ENCODE results near the gene SPOCK1. TPM values are rescaled to one million over a fixed set of nuclear protein-coding genes. Genes with fewer than 3 reads are reported as not detected.

SPOCK1 gene
- total and polyA plus RNA-seq, 7 experiments from 2014 or later, result 2.8 TPM; not detected in 6

GRCh38 chr5:137105351-137106035, 393.6 kb downstream of the SPOCK1 start:
- intact Hi-C loops (cut with micrococcal nuclease), result no loop called here
- no peak overlapping the region for H3K27ac ChIP-seq (ENCODE audit: low read depth, low read length)
- ATAC-seq (no peak), DNase-seq (no peak)
- no peak overlapping the region for H3K4me3 ChIP-seq (ENCODE audit: low read length)
- H3K9me3 Mint-ChIP-seq, result peaks cover 0 to 9% (median 0%) of the 10 kb centered on the region in 11 donors
- no peaks in the 10 kb centered on the region for H3K27me3 ChIP-seq (ENCODE audit: control insufficient read depth in 2 of 2, insufficient read depth in 2 of 2, low read length in 2 of 2)
- no peaks in the 10 kb centered on the region for H3K36me3 ChIP-seq (ENCODE audit: control insufficient read depth in 2 of 3, insufficient read depth in 3 of 3, low read length in 3 of 3)
- peaks cover 0 to 4% (median 0%) of the 10 kb centered on the region in 5 donors for H3K36me3 Mint-ChIP-seq
- H3K27me3 Mint-ChIP-seq, result peaks cover 0 to 8% (median 5%) of the 10 kb centered on the region in 5 donors
- CTCF ChIA-PET, result no interaction called here
- POLR2A ChIA-PET, result no interaction called here
- no peaks in the 10 kb centered on the region for H3K4me1 Mint-ChIP-seq
- no peak overlapping the region for H3K4me3 Mint-ChIP-seq
- no peaks in the 10 kb centered on the region for H3K9me3 ChIP-seq (ENCODE audit: control insufficient read depth in 2 of 3, low read length in 3 of 3)
- H3K4me1 ChIP-seq (ENCODE audit: control insufficient read depth in 2 of 2, insufficient read depth in 2 of 2, low read length in 2 of 2), result no peaks in the 10 kb centered on the region
- no peak overlapping the region for H3K27ac Mint-ChIP-seq

- no peaks in the 10 kb centered on the region for H3K9me3 ChIP-seq (ENCODE audit: control insufficient read depth in 2 of 3, low read length in 3 of 3)
- no peaks in the 10 kb centered on the region for H3K4me1 ChIP-seq (ENCODE audit: control insufficient read depth in 2 of 2, insufficient read depth in 2 of 2, low read length in 2 of 2)
- Mint-ChIP-seq H3K4me1 (no peaks in the 10 kb centered on the region), H3K27ac (no peak overlapping the region), H3K27me3 (peaks cover 0 to 5% (median 2%) of the 10 kb centered on the region in 5 donors), H3K4me3 (no peak overlapping the region), H3K9me3 (peaks cover 0 to 8% (median 0%) of the 10 kb centered on the region in 11 donors), H3K36me3 (no peaks in the 10 kb centered on the region)
- H3K4me3 ChIP-seq (ENCODE audit: low read length), result no peak overlapping the region
- no peaks in the 10 kb centered on the region for H3K27me3 ChIP-seq (ENCODE audit: control insufficient read depth in 2 of 2, insufficient read depth in 2 of 2, low read length in 2 of 2)
- ATAC-seq (no peak), DNase-seq (no peak)
- H3K27ac ChIP-seq (ENCODE audit: low read depth, low read length), result no peak overlapping the region
- no peaks in the 10 kb centered on the region for H3K36me3 ChIP-seq (ENCODE audit: control insufficient read depth in 2 of 3, insufficient read depth in 3 of 3, low read length in 3 of 3)
- CTCF ChIA-PET, result no interaction called here
- POLR2A ChIA-PET, result no interaction called here
- intact Hi-C loops (cut with micrococcal nuclease), result no loop called here
Observed at GRCh38 chr5:137101544-137101943, 397.6 kb downstream of the SPOCK1 start.

DNA sequence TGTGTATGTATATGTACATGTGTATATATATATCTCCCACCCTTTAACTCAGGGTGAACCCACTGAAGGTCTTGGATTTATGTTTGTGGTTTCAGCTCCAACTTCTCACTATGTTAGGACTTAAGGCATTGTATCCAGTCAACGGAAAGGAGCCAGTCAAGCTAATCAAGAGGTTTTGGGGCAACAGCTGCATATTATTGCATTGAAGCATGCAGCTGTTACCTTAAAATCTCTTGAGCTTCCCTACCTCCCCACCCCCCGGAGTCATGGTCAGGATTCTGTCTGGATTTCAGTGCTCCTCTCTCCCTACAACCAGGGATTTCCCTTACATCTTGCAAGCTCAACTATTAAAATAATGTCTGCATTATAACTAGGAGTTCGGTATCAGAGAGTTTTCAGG, 399.5 kb downstream of the SPOCK1 start:
- no peak overlapping the region for H3K4me3 Mint-ChIP-seq
- H3K9me3 Mint-ChIP-seq, result peaks cover 0 to 7% (median 0%) of the 10 kb centered on the region in 11 donors
- H3K4me1 ChIP-seq (ENCODE audit: control insufficient read depth in 2 of 2, insufficient read depth in 2 of 2, low read length in 2 of 2), result no peaks in the 10 kb centered on the region
- no peaks in the 10 kb centered on the region for H3K36me3 Mint-ChIP-seq
- ChIA-PET CTCF (interaction anchor here (0.7 kb wide), 1 partner anchor 9 kb away, joined by 3 read pairs; no protein-coding TSS in a partner anchor), POLR2A (no interaction called here)
- ATAC-seq (no peak), DNase-seq (no peak)
- peaks cover 0 to 5% (median 2%) of the 10 kb centered on the region in 5 donors for H3K27me3 Mint-ChIP-seq
- H3K36me3 ChIP-seq (ENCODE audit: control insufficient read depth in 2 of 3, insufficient read depth in 3 of 3, low read length in 3 of 3), result no peaks in the 10 kb centered on the region
- no peak overlapping the region for H3K27ac ChIP-seq (ENCODE audit: low read depth, low read length)
- H3K27me3 ChIP-seq (ENCODE audit: control insufficient read depth in 2 of 2, insufficient read depth in 2 of 2, low read length in 2 of 2), result no peaks in the 10 kb centered on the region
- H3K4me3 ChIP-seq (ENCODE audit: low read length), result no peak overlapping the region
- H3K27ac Mint-ChIP-seq, result no peak overlapping the region
- intact Hi-C loops (cut with micrococcal nuclease), result no loop called here
- no peaks in the 10 kb centered on the region for H3K4me1 Mint-ChIP-seq
- no peaks in the 10 kb centered on the region for H3K9me3 ChIP-seq (ENCODE audit: control insufficient read depth in 2 of 3, low read length in 3 of 3)

GRCh38 chr5:137098663-137099062, 400.5 kb downstream of the SPOCK1 start:
- Mint-ChIP-seq H3K4me3 (no peak overlapping the region), H3K36me3 (no peaks in the 10 kb centered on the region), H3K27me3 (peaks cover 0 to 5% (median 2%) of the 10 kb centered on the region in 5 donors), H3K27ac (no peak overlapping the region), H3K4me1 (no peaks in the 10 kb centered on the region), H3K9me3 (peaks cover 0 to 7% (median 0%) of the 10 kb centered on the region in 11 donors)
- no peaks in the 10 kb centered on the region for H3K36me3 ChIP-seq (ENCODE audit: control insufficient read depth in 2 of 3, insufficient read depth in 3 of 3, low read length in 3 of 3)
- no peak for ATAC-seq
- H3K4me1 ChIP-seq (ENCODE audit: control insufficient read depth in 2 of 2, insufficient read depth in 2 of 2, low read length in 2 of 2), result no peaks in the 10 kb centered on the region
- H3K27ac ChIP-seq (ENCODE audit: low read depth, low read length), result no peak overlapping the region
- no peaks in the 10 kb centered on the region for H3K9me3 ChIP-seq (ENCODE audit: control insufficient read depth in 2 of 3, low read length in 3 of 3)
- H3K27me3 ChIP-seq (ENCODE audit: control insufficient read depth in 2 of 2, insufficient read depth in 2 of 2, low read length in 2 of 2), result no peaks in the 10 kb centered on the region
- no peak for DNase-seq
- H3K4me3 ChIP-seq (ENCODE audit: low read length), result no peak overlapping the region
- intact Hi-C loops (cut with micrococcal nuclease), result no loop called here
- ChIA-PET CTCF (no interaction called here), POLR2A (no interaction called here)

DNA sequence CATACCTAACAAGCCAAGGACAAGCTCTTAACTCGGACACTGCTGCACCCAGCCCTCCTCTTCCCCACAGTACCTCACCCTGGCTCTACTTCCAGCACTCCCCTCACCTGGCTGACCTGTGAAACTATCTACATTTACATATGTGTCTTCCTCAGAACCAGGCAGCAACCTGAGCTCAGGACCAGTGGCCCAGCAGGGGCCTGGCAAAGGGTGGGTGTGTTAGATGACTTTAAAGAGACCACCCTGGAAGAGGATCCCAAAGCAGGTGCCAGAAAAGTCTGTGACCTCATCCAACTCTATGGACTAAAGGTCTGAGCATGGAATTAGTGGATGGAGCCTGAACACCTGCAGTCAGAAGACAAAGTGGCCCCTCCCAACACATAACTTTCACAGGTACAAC, 400.9 kb downstream of the SPOCK1 start:
- Histone ChIP-seq H3K4me3 (ENCODE audit: low read length) (no peak overlapping the region), H3K4me1 (ENCODE audit: control insufficient read depth in 2 of 2, insufficient read depth in 2 of 2, low read length in 2 of 2) (no peaks in the 10 kb centered on the region), H3K27me3 (ENCODE audit: control insufficient read depth in 2 of 2, insufficient read depth in 2 of 2, low read length in 2 of 2) (no peaks in the 10 kb centered on the region), H3K36me3 (ENCODE audit: control insufficient read depth in 2 of 3, insufficient read depth in 3 of 3, low read length in 3 of 3) (no peaks in the 10 kb centered on the region), H3K27ac (ENCODE audit: low read depth, low read length) (no peak overlapping the region), H3K9me3 (ENCODE audit: control insufficient read depth in 2 of 3, low read length in 3 of 3) (no peaks in the 10 kb centered on the region)
- H3K4me3 Mint-ChIP-seq, result no peak overlapping the region
- no peak for DNase-seq
- POLR2A ChIA-PET, result no interaction called here
- no peak overlapping the region for H3K27ac Mint-ChIP-seq
- intact Hi-C loops (cut with micrococcal nuclease), result no loop called here
- ATAC-seq, result no peak
- peaks cover 0 to 7% (median 0%) of the 10 kb centered on the region in 11 donors for H3K9me3 Mint-ChIP-seq
- peaks cover 0 to 5% (median 2%) of the 10 kb centered on the region in 5 donors for H3K27me3 Mint-ChIP-seq
- no peaks in the 10 kb centered on the region for H3K36me3 Mint-ChIP-seq
- CTCF ChIA-PET, result no interaction called here
- no peaks in the 10 kb centered on the region for H3K4me1 Mint-ChIP-seq

- Mint-ChIP-seq H3K27ac (no peak overlapping the region), H3K36me3 (no peaks in the 10 kb centered on the region), H3K4me3 (no peak overlapping the region), H3K4me1 (no peaks in the 10 kb centered on the region), H3K27me3 (peaks cover 0 to 5% (median 2%) of the 10 kb centered on the region in 5 donors), H3K9me3 (peaks cover 0 to 7% (median 0%) of the 10 kb centered on the region in 11 donors)
- H3K27me3 ChIP-seq (ENCODE audit: control insufficient read depth in 2 of 2, insufficient read depth in 2 of 2, low read length in 2 of 2), result no peaks in the 10 kb centered on the region
- no peaks in the 10 kb centered on the region for H3K36me3 ChIP-seq (ENCODE audit: control insufficient read depth in 2 of 3, insufficient read depth in 3 of 3, low read length in 3 of 3)
- POLR2A ChIA-PET, result no interaction called here
- H3K27ac ChIP-seq (ENCODE audit: low read depth, low read length), result no peak overlapping the region
- no peaks in the 10 kb centered on the region for H3K4me1 ChIP-seq (ENCODE audit: control insufficient read depth in 2 of 2, insufficient read depth in 2 of 2, low read length in 2 of 2)
- ATAC-seq (no peak), DNase-seq (no peak)
- H3K9me3 ChIP-seq (ENCODE audit: control insufficient read depth in 2 of 3, low read length in 3 of 3), result no peaks in the 10 kb centered on the region
- intact Hi-C loops (cut with micrococcal nuclease), result no loop called here
- H3K4me3 ChIP-seq (ENCODE audit: low read length), result no peak overlapping the region
- CTCF ChIA-PET, result no interaction called here
Observed at GRCh38 chr5:137097203-137097602, 401.9 kb downstream of the SPOCK1 start.

All from naive thymus-derived CD4-positive, alpha-beta T cell (primary cell).